Measurements from ENCODE around the gene AXIN1.
"Not testable (repeated sequence)": the region's sequence is repeated elsewhere in the genome, so short reads cannot be mapped to it uniquely, and the experiment has no call there.

The AXIN1 gene

DNA sequence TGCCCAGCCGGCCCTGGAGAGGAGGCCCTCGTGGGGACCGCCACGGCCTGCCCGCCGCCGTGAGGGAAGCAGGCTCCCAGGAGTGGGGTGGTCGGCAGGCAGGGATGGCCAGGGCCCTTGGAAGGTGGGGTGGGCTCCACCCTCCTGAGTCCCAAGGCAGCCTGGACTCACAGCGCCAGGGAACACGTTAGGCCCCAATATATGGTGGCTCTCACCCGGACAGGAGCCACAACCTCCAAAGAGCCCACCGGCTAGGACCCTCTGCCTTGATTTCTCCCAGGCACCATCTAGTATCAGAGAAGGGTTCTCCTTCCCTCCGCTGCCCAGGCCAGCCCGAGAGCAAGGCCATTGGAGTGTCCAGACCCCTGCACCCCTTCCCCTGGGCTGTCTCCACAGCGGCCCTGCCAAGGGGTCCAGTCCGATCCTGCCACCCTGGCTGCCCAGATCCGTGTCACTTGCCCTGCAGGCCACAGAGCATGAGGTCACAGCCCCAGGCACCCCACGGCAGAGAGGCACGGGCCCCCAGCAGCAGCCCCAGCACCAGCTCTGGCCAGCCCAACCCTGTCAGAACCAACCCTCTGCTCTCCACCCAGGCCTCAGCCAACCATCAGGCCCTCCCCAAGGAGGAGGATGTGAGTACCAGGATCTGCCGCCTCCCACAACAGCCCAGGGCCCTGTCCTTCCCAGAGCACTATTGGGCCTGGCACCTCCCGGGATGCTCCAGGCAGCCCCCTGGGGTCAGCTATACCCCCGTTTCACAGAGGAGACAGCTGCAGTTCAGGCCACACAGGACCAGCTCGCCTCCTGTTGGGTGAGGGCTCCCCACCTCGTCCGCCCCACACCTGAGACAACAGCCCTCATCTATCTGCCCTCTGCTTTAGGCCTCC lies 1.1 kb upstream of the AXIN1 start:
- no peak for DNase-seq

DNA sequence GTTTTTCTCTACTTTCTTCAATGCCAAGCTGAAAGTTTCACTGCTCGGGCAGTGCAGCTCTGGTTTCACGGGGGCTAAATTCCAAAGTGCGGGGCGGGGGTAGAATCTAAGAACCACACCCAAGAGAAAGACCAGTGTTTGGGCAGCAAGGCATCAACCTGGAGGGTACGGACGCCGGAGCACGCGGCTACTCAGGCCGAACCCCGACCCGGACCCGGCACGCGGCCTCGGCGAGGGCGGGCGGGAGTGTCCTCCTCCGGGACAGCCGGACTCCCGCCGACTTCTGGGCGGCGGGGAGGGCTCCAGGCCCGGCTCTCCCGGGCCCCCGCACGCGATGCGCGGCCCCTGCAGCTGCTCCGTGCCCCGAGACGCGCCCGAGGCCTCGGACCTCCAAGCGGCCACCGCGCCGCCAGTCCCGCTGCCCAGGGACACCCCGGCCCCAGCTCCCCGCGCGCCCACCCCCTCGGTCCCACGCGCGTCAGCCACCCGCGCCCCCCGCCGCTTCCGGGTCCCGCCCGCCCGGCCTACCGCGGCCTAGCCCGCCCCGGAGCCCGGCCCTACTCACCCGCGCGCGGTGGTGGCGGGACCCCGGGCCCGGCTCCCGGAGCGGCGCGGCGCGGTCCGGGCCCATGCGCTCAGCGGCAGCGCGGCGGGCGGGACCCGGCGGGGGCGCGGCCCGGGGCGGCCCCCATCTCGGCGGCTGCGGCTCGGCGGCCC lies 561 bp downstream of the AXIN1 start:
- peak; percentile 23 for DNase-seq

DNA sequence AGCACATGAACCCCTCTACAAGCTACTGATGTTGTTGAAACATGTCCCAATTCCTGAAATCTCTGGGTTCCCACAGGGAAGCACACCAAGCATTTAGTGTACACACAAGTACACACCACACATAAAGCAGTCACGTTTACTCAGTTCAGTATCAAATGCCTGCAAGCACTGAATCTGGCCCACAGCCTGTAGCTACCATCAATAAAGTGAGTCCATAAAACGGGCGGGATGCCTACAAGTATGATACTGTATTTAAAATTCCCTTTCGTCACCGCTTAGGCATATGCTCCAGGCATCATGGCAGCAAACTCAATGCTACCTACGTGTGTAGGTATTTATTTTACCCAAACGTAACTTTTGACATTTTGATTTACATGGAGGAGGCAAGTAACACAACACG lies 2.3 kb downstream of the AXIN1 start:
- no peak for DNase-seq

DNA sequence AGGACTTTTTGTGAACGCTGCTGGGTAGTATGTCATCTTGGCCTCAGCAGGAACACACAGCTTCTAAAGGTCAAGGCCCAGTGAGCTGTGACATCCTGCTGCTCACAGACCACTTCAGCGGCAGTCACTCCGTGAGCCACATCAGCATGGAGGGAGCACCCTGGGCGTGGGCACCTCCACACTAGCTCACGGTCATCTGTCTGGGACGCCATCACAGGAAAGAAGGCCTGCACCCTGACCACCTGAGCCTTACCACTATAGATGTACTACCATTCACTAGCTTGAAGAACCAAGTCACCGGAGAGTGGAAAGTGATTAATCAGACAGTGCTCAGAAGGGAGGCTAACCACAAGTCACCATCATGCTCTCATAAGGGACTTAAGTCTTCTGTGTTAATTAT lies 3.3 kb downstream of the AXIN1 start:
- DNase-seq: no peak

DNA sequence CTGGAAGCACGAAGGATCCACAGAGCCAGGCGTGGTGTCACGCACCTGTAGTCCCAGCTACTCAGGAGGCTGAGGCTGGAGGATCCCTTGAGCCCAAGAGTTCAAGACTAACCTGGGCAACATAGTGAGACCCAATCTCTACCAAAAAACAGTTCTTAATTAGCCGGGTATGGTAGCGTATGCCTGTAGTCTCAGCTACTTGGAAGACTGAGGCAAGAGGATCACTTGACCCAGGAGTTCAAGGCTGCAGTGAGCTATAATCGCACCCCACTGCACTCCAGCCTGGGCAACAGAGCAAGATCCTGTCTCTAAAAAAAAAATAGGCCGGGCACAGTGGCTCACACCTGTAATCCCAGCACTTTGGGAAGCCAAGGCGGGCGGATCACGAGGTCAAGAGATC lies 4.0 kb downstream of the AXIN1 start:
- not testable (repeated sequence) for DNase-seq

DNA sequence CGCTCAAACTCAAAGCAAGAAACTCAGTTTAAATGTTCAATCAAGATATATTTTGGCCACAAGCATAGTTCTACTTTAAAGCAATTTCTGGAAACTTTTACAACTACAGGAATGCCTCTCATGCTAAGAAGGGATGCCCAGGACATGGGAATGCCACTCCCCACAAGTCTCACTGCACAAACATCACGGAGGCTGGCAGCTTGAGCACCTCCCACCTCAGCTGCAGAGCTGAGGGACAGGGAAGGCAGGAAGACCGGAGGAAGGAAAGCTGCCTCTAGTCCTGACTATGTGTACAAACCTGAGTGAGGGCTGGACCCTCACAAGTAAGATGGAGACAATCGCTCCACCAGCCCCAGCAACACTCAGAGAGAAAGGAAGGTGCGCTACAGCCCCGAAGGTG lies 5.3 kb downstream of the AXIN1 start:
- no peak for DNase-seq

DNA sequence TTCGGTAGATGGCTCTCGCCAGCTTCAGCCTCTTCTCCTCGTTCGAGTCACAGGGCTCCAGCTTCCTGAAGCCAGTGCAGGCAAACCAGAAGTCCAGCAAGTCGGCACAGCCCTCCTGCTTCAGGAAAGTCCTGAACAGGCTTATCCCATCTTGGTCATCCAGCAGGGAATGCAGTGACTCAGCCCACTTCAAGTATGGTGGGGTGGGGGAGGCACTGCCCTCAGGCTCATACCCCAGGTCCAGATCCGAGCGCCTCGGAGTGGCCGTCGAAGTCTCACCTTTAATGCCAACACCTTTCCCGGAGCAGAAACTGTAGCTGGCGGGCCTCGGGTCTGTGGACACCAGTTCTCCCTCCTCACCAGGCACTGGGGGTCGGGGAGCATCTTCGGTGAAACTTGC lies 5.9 kb downstream of the AXIN1 start:
- DNase-seq: no peak

DNA sequence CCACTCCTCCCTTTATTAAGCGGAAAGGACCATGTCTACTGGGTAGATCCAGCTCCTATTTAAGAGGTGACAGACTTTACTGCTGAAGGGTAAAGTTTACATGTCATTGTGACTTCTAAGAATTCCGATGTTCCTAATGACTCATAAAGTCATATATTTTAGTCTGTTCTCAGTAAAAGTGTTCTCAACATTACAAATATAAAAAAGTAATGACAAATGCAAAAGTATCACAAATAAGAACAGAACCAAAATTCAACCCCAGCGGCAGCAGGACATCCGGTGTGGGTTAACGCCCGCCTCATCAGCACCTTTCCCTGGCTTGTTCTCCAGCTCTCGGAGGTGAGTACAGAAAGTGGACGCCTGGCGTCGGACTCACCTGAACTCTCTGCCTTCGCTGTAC lies 6.8 kb downstream of the AXIN1 start:
- peak; percentile 27 for DNase-seq

DNA sequence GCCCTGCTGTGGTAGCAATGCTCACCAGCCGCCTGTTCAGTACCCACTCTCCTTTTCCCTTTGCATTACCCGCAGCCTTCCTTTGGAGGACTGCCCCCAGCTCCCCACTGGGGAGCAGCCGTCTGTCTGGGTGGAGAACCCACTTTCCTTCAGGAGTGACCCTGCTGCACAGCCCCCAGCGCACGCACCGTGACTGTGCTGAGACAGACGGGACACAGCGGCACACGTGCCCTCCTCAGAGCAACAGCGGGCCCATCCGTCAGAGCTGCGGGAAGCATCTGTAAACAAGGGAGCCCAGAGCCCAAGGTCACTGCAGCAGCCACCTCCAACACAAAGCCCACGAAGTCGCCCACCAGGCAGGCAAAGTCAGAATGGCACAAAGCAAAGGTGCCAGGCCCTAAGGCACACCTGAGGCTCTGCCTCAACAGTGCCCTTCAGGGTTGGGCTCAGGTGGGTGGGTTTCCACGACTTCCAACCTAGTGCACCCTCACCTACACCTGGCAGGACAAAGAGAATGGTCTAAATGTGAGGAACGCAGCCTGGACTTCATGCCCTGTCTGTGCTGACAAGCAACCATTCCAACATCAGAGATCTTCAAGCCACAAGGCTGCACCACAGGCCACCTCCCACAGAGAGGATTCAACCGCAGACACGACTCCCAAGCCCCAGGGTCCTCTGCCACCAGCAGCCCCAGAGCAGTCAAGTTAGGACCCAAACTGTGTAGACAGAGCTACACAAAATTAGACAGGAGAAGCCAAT lies 9.9 kb downstream of the AXIN1 start:
- no peak for DNase-seq

DNA sequence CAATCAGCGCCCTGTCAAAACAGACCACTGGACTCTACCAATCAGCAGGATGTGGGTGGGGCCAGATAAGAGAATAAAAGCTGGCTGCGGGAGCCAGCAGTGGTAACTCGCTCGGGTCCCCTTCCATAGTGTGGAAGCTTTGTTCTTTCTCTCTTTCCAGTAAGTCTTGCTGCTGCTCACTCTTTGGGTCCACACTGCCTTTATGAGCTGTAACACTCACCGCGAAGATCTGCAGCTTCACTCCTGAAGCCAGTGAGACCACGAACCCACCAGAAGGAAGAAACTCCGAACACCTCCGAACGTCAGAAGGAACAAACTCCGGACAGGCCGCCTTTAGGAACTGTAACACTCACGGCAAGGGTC lies 10.6 kb downstream of the AXIN1 start:
- DNase-seq: not testable (repeated sequence)

DNA sequence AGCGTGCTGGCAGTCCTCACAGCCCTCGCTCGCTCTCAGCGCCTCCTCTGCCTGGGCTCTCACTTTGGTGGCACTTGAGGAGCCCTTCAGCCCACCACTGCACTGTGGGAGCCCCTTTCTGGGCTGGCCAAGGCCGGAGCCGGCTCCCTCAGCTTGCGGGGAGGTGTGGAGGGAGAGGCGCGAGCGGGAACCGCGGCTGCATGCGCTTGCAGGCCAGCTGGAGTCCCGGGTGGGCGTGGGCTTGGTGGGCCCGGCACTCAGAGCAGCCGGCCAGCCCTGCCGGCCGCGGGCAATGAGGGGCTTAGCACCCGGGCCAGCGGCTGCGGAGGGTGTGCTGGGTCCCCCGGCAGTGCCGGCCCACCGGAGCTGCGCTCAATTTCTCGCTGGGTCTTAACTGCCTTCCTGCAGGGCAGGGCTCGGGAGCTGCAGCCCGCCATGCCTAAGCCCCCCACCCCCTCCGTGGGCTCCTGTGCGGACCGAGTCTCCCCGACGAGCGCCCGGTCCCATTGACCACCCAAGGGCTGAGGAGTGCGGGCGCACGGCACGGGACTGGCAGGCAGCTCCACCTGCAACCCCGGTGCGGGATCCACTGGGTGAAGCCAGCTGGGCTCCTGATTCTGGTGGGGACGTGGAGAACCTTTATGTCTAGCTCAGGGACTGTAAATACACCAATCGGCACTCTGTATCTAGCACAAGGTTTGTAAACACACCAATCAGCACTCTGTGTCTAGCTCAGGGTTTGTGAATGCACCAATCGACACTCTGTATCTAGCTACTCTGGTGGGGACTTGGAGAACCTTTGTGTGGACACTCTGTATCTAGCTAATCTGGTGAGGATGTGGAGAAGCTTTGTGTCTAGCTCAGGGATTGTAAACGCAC lies 11.2 kb downstream of the AXIN1 start:
- not testable (repeated sequence) for DNase-seq

DNA sequence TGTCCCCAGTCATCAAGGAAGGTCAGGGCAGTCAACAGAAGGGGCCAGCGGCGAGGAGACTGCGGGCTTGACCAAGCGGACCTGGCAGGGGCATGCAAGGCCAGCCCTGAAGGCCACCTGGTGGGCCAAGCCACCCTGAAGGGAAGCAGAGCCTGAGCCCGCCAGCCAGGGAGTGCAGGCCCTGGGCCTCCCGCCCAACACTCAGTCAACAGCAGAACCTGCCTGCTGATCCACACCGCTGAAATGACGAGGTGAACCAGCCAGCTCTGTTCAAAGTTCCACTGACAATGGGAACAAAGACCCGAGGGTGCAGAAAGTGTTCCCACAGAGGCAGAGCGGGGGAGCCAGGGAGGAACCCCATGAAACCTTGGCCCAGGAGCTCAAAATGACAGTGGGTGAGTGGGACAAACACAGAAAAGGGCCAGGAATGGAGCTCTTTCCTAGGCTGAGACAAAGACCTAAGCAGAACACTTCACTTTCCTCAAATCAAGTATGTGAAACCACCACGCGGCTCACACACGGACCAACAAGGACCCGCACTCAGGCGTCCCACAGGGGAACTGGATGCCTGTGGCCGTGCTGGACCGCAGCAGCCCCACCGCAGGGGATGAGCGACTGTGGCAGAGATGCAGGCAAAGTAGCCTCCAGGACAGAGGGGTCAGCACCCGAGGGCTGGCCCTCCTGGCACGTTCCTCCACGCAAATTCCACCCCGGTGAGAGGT lies 12.0 kb downstream of the AXIN1 start:
- no peak for DNase-seq

DNA sequence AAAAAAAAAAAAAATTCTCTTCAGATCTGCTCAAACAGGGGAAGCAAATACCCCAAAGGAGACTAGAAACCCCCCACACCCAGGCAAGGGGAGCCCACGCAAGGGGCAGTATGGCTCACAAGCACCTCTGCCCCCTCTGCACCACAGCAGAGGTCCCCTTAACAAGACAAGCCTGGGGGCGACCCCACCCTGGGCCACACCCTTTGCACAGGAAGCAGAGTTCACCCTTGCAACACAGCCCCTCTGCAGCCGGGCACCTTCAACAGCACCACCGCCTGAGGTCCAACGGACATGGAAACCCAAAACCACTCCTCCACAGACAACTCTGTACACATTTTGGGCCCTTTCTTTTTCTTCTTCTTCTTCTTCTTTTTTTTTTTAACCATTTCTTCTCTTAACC lies 12.8 kb downstream of the AXIN1 start:
- no peak for DNase-seq

DNA sequence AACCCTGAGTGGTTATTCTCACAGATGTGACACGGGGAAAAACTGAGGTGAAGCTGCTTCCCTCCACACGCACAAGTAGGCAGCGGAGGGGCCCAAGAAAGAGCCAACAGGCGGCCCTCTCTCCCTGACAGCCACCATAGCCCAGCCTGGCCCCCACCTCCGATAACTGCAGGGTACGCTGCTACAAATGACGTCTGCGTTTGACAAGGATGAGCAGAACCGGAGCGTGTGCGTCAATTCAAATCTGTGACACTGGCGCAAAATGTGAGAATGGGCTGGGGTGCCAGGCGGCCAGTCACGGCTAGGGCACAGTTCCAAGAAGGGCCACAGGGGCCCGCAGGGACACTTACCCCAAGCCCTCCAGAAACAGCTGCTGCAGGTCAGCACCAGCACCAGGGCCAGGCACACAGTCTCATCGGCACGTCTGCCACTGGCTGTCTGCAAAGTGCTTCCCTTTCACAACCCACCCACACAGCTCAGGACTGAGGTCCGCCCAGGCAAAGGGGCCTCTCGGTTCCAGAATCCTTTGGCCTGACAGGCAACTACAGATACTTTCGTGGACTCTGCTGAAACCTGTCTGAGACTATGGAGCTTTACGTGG lies 14.4 kb downstream of the AXIN1 start:
- no peak for DNase-seq

DNA sequence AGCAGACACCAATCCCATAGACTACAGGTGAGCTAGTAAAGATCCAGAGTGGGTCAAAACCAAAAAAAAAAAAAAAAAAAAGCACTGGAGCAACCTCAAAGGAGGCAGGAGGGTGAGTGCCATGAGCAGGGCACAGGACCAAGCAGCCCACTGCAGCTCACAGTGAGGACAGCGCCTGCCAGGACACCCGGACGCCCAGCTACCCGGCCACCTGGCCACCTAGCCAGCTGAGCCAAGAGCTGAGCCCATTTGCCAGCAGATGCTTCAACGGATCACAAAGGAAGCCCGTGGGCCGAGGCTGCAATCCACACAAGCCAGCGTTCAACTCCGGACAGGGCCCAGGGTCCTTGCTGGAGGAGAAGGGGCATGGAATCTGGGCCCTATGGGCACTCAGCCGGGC lies 15.1 kb downstream of the AXIN1 start:
- no peak for DNase-seq

DNA sequence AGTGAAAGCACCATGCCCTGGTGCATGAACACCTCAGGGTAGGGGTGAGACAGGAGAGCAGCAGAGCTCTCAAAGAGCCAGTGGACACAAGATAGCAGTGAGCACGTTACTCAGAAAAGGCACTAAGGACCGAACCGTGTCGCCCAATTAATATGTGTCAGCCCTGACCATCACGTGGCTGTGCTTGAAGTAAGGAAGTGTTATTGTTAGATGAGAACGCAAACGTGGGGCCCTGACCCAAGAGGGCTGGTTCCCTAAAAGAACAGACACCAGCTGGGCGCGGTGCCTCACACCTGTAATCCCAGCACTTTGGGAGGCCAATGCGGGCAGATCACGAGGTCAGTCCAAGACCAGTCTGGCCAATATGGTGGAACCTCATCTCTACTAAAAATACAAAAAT lies 16.3 kb downstream of the AXIN1 start:
- DNase-seq: no peak

DNA sequence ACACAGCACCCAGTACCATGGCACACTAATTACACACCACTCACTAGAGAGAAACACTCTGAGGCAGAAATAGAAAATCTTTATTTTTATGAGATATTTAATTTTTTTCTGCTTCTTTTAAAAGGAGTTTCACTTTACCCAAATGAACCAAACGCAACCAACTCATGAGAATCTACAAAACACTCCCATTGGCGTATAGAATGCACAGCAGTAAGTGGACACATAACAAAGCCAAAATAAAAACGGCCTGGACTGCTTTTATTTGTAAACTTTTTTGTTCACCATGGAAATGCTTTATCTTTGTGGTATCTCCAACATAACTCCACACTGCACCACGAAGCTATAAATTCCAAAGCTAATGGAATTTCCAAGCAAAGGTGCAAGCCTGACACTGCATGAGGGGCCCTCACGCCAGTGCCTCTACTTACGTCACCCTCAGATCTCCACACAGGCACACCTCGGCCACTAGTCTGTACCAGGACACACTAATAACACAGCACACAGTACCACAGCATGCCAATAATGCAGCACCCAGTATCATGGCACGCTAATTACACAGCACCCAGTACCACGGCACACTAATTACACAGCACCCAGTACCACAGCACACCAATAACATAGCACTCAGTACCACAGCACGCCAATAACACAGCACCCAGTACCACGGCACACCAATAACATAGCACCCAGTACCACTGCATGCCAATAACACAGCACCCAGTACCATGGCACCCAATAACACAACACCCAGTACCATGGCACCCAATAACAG lies 17.5 kb downstream of the AXIN1 start:
- not testable (repeated sequence) for DNase-seq

DNA sequence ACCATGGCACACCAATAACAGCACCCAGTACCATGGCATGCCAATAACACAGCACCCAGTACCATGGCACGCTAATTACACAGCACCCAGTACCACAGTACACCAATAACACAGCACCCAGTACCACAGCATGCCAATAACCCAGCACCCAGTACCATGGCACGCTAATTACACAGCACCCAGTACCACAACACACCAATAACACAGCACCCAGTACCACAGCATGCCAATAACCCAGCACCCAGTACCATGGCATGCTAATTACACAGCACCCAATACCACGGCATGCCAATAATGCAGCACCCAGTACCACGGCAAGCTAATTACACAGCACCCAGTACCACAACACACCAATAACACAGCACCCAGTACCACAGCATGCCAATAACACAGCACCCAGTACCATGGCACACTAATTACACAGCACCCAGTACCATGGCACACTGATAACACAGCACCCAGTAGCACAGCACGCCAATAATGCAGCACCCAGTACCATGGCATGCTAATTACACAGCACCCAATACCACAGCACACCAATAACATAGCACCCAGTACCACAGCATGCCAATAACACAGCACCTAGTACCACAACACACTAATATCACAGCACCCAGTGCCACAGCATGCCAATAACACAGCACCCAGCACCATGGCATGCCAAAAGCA lies 18.2 kb downstream of the AXIN1 start:
- DNase-seq: not testable (repeated sequence)

DNA sequence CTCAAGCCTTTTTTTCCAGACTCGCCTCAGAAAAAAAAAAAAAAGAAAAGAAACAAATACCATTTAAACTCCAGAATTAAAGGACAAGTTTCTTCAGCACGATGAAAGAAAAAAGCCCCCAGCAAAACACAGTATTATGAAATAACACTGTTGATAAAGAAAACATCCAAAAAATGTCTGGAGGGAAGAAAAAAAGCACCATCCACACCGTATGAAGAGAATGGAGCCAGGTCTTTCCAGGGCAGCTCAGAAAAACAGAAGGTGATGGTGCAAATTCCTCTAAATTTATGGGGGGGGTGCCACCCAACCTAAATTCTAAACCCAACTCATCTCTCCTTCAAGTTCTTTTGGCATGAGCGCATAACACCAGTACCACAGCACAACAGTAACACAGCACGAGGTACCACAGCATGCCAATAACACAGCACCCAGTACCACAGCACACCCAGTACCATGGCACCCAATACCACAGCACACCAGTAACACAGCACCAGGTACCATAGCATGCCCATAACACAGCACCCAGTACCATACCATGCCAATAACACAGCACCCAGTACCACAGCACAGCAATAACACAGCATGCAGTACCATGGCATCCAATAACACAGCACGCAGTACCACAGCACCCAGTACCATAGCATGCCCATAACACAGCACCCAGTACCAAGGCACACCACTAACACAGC lies 19.0 kb downstream of the AXIN1 start:
- DNase-seq: no peak

Data from stimulated activated naive CD4-positive, alpha-beta T cell treated with Interleukin-2 at 50 U/mL for 16 hours (primary cell).